Ascending aorta (tissue), 2 donors: ENCODE data around the gene ADAMTS17. TPM values are rescaled to one million over a fixed set of nuclear protein-coding genes. Genes with fewer than 3 reads are reported as not detected.

Source experiments
- DNase-seq, 2 donors: peaks; one replicate each; pipeline ENCODE4 v3.0.0-alpha.2; 2019; ENCODE audit warnings: low spot score in 2 of 2
- H3K27ac ChIP-seq, 2 donors: fragments of 200-600 bp; sonication (generic); one replicate each; pipeline ENCODE4 v1.5.1; 2016 to 2017; ENCODE audit warnings: mild to moderate bottlenecking in 1 of 2
- H3K27me3 ChIP-seq: fragments of 200-600 bp; sonication (generic); one replicate; pipeline ENCODE4 v1.5.1; 2017
- H3K36me3 ChIP-seq, 2 donors: fragments of 200-600 bp; sonication (generic); one replicate each; pipeline ENCODE4 v1.5.1; 2016
- H3K4me1 ChIP-seq, 2 donors: fragments of 200-600 bp; sonication (generic); one replicate each; pipeline ENCODE4 v1.5.1; 2016 to 2017; ENCODE audit warnings: mild to moderate bottlenecking in 1 of 2
- H3K4me3 ChIP-seq, 2 donors: fragments of 200-600 bp; sonication (generic); one replicate each; pipeline ENCODE4 v1.5.1; 2016 to 2017; ENCODE audit warnings: mild to moderate bottlenecking in 1 of 2
- H3K9me3 ChIP-seq, 2 donors: fragments of 200-600 bp; sonication (generic); one replicate each; pipeline ENCODE4 v1.5.1; 2016
- intact Hi-C: fragments of 100-400 bp; cut with DNase I; formaldehyde crosslinking; loops from one replicate; pipeline ENCODE4 v1.15.1; 2023
- total RNA-seq: library from RNA; depleted of rRNA; stranded (reverse); fragments of >200 nt; gene quantifications from one replicate; pipeline ENCODE4 v1.1.0, GENCODE V29; 2016
- TF ChIP-seq, protein P1 (sequence below), 3 experiments: fragments of 200-600 bp in 2 of 3; fragments of 450-650 bp in 1 of 3; sonication (generic) in 2 of 3; IDR thresholded peaks; one replicate each; pipeline ENCODE4 v1.5.1; 2016 to 2019; ENCODE audit warnings: antibody characterized with exemption in 3 of 3, mild to moderate bottlenecking in 1 of 3, moderate library complexity in 1 of 3

Gene ADAMTS17
- total RNA-seq, 1 donor from 2014 or later, result 2.8 TPM

DNA sequence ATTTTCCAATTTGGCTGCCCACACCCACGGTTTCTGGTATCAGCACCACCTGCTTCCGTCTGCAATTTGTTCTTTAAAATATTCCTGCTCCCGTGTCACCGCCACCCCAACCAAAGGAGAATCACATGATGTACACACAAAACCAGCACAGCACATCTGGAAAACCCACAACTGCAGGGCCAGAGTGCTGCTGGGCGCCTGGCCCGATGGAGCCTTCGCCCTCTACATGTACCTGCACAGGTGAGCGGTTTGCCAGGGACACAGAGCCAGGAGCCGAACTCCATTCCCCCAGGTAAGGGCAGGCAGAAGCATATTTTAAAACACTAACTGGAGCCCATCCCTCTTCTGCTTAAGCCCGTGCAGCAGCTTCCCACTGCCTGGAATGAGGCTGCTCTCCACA lies 75.6 kb downstream of the ADAMTS17 start:
- Histone ChIP-seq H3K36me3 (no peaks in the 10 kb centered on the region), H3K27me3 (no peaks in the 10 kb centered on the region), H3K4me1 (no peaks in the 10 kb centered on the region), H3K27ac (no peak overlapping the region), H3K9me3 (no peaks in the 10 kb centered on the region), H3K4me3 (no peak overlapping the region)
- TF ChIP-seq, protein P1, sequence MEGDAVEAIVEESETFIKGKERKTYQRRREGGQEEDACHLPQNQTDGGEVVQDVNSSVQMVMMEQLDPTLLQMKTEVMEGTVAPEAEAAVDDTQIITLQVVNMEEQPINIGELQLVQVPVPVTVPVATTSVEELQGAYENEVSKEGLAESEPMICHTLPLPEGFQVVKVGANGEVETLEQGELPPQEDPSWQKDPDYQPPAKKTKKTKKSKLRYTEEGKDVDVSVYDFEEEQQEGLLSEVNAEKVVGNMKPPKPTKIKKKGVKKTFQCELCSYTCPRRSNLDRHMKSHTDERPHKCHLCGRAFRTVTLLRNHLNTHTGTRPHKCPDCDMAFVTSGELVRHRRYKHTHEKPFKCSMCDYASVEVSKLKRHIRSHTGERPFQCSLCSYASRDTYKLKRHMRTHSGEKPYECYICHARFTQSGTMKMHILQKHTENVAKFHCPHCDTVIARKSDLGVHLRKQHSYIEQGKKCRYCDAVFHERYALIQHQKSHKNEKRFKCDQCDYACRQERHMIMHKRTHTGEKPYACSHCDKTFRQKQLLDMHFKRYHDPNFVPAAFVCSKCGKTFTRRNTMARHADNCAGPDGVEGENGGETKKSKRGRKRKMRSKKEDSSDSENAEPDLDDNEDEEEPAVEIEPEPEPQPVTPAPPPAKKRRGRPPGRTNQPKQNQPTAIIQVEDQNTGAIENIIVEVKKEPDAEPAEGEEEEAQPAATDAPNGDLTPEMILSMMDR (IDR thresholded peaks at IDR 0.05), result no peak
- intact Hi-C loops, result no loop called here
- DNase-seq, result no peak

DNA sequence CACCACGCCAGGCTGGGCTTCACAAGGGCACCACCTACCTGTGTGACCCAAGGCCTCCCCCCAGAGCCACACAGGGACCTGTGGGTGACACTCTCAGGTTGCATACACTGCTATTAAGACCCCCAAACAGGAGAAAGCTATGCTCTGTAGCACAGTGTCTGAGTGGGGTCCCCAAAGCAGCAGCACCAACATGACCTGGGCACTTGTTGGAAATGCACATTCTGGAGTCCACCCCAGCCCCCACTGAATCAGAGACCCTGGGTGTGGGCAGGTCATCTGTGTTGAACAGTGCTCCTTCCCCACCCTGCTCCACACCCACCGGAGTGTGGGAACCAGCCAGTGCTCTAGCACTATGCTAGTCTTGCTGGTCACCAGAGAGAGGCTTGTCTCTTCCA lies 76.1 kb downstream of the ADAMTS17 start:
- Histone ChIP-seq H3K4me3 (no peak overlapping the region), H3K27me3 (no peaks in the 10 kb centered on the region), H3K36me3 (no peaks in the 10 kb centered on the region), H3K4me1 (no peaks in the 10 kb centered on the region), H3K27ac (no peak overlapping the region), H3K9me3 (no peaks in the 10 kb centered on the region)
- DNase-seq, result no peak
- TF ChIP-seq, protein P1 (IDR thresholded peaks at IDR 0.05), result no peak
- intact Hi-C loops, result no loop called here

DNA sequence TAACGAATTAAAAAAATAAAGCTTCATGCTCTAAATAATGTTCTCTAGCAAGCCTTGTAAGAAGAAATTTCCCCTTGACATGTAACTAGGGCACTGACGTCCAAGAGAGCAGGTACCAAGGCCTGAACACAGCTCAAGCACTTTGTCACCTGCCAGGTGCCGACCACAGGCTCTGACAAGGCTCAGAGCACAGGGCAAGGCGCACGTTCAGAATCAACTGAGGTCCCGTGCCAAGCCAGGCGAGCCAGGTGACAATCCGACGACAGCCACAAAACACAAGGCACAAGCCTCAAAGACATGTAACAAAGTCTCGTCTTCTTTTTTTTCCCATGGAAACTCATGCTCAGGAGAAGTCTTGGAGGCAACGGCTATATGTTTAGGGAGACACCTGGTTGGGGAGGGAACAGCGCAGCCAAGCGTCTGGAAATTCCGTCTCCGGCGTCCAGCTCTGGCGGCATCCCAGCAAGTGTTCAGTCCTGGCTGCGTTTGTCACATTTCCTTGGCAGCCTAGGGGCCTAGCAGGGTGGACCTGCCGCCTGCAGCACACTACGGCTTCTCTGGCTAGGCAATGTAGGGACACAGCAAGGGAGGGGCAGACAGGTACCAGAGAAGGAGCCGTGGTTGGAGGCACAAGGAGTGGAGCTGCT lies 76.7 kb downstream of the ADAMTS17 start:
- TF ChIP-seq, protein P1 (IDR thresholded peaks at IDR 0.05), result peak in 1 of 3 experiments; percentile 7
- H3K4me3 ChIP-seq, result no peak overlapping the region
- no peak overlapping the region for H3K27ac ChIP-seq
- H3K36me3 ChIP-seq, result no peaks in the 10 kb centered on the region
- H3K27me3 ChIP-seq, result no peaks in the 10 kb centered on the region
- no peak for DNase-seq
- H3K4me1 ChIP-seq, result no peaks in the 10 kb centered on the region
- intact Hi-C loops, result no loop called here
- H3K9me3 ChIP-seq, result no peaks in the 10 kb centered on the region

DNA sequence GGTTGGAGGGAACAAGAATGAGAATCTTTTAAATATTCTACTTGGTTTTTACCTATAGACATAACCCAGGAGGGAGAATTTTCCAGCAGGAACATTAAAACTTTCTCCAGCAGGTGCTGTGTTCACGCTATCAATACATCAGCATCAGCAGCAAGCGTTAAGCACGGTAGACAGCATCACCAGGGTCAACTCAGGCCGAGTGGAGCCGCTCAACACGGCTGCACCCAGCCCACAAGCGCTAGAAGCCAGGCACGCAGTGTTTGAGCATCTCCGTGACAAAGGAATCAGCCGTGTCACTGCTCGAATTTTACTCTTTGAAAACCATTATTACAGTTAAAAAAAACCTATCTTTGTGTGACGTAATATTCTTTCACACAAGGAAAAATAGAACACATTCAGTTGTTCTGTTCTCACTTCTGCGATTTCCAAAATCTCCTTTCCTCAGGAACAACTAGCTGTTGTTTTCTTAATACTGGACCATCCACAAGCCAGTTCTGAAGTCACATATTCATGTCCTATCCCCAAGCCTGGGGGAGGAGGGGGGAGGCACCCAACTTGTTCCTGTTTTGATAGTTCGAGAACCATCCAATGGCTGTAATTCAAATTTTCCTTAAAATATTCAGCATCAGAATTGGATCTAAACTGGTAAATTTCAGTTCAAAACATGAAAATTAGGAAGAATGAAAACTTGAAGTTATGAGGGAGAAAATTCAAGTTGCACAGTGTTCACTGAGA lies 77.9 kb downstream of the ADAMTS17 start:
- Histone ChIP-seq H3K27me3 (no peaks in the 10 kb centered on the region), H3K9me3 (no peaks in the 10 kb centered on the region), H3K4me1 (no peaks in the 10 kb centered on the region), H3K36me3 (no peaks in the 10 kb centered on the region), H3K4me3 (no peak overlapping the region), H3K27ac (no peak overlapping the region)
- TF ChIP-seq, protein P1 (IDR thresholded peaks at IDR 0.05), result no peak
- intact Hi-C loops, result no loop called here
- DNase-seq, result no peak

DNA sequence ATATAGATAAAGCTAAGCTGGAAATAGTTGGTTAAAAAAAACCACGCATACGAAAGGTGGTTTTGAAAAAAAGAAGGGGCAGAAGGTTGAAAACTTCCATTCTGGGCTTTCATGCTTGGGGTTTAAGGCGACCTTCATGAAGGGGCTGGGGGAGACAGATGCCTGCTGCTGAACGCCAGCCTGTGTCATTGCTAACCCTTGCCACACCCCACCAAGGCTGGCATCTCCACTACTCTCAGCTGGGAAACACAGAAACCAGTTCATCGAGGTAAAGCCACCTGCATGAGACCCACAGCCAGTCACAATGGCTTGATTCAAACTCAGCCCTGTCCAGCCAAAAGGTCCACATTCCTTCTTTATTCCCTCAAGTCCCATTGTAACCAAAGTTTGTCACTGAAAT lies 78.7 kb downstream of the ADAMTS17 start:
- Histone ChIP-seq H3K4me1 (no peaks in the 10 kb centered on the region), H3K27ac (no peak overlapping the region), H3K27me3 (no peaks in the 10 kb centered on the region), H3K9me3 (no peaks in the 10 kb centered on the region), H3K36me3 (no peaks in the 10 kb centered on the region), H3K4me3 (no peak overlapping the region)
- no peak for DNase-seq
- intact Hi-C loops, result no loop called here
- TF ChIP-seq, protein P1 (IDR thresholded peaks at IDR 0.05), result no peak
